Measurements from ENCODE around the gene DIPK1A. TPM values are rescaled to one million over a fixed set of nuclear protein-coding genes. Genes with fewer than 3 reads are reported as not detected.

The DIPK1A gene
- total RNA-seq, 3 donors from 2014 or later, result 12.1 to 14.7 (median 14.4) TPM

Other genes with a start within 250 kb of the DIPK1A start
- 10 to 100 TPM; 28.0 to 38.7 (median 31.2) TPM for gene EVI5, start 176.4 kb downstream of the DIPK1A start, total RNA-seq
- gene RPL5, start 129.4 kb downstream of the DIPK1A start, total RNA-seq, result 1,000 to 10,000 TPM; 1,682 to 2,363 (median 2,105) TPM
- 10 to 100 TPM; 11.0 to 37.9 (median 32.1) TPM for gene MTF2, start 117.8 kb upstream of the DIPK1A start, total RNA-seq
- 10 to 100 TPM; 89.1 to 98.3 (median 97.0) TPM for gene TMED5, start 219.0 kb upstream of the DIPK1A start, total RNA-seq
- gene CCDC18, start 219.3 kb upstream of the DIPK1A start, total RNA-seq, result 10 to 100 TPM in 1 of 3 donors, 1 to 10 TPM in 2; 4.1 to 10.5 (median 9.4) TPM

Data from breast epithelium (tissue), 3 donors.